SU-DHL-6 (cell line): ENCODE data around the gene CTNS.

ENCODE experiments used
- EZH2phosphoT487 ChIP-seq: fragments of 200-600 bp; sonication (generic), shearing (Covaris generic); conservative IDR thresholded peaks from 2 replicates; pipeline ENCODE4 v1.6.1; 2018; ENCODE audit warnings: mild to moderate bottlenecking, antibody characterized with exemption, low read length, moderate library complexity, mixed read lengths
- TF ChIP-seq, protein P1 (sequence below): fragments of 200-600 bp; sonication (generic); IDR thresholded peaks from one replicate; pipeline ENCODE4 v1.5.1; 2017; ENCODE audit warnings: antibody characterized with exemption, mild to moderate bottlenecking, low read length, moderate library complexity; ENCODE audit not compliant: insufficient read depth, poor library complexity, severe bottlenecking

DNA sequence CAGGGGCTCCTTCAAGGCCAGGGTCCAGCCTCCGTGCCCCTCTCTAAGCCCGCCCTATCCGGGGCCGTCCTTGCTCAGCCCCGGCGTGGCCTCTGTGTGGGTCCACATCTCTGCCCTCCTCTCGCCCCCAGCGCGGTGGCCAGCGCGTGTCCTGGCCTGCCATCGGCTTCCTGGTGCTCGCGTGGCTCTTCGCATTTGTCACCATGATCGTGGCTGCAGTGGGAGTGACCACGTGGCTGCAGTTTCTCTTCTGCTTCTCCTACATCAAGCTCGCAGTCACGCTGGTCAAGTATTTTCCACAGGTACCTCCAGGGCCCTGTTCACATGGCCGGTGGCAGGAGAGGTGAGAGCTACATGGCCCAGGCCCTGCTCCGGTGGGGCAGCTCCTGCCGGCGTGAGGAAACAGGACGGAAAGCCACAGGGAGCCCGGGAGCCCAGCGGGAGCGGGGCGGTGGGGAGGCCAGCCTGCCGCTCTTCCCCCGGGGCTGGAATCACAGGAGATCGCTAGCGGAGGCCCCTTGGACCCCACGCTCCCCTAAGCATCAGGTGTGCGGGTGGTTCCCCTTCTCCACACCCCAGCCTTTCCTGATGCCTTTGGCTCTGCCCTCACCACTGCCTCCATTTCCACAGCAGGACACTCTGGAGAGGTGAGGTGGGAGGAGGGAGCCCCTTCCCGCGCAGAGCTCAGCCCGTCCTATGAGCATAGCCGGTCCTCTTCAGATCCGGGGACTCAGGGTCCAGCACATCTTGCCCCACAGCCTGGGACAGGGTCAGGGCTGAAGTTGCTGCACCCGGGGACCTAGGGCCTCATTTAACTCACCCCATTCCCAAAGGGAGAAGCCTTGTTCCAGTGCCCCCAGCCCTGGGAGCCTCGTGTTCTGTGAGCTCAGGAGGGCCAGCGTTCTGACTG, 21.6 kb downstream of the CTNS start:
- TF ChIP-seq, protein P1, sequence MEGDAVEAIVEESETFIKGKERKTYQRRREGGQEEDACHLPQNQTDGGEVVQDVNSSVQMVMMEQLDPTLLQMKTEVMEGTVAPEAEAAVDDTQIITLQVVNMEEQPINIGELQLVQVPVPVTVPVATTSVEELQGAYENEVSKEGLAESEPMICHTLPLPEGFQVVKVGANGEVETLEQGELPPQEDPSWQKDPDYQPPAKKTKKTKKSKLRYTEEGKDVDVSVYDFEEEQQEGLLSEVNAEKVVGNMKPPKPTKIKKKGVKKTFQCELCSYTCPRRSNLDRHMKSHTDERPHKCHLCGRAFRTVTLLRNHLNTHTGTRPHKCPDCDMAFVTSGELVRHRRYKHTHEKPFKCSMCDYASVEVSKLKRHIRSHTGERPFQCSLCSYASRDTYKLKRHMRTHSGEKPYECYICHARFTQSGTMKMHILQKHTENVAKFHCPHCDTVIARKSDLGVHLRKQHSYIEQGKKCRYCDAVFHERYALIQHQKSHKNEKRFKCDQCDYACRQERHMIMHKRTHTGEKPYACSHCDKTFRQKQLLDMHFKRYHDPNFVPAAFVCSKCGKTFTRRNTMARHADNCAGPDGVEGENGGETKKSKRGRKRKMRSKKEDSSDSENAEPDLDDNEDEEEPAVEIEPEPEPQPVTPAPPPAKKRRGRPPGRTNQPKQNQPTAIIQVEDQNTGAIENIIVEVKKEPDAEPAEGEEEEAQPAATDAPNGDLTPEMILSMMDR, result no peak
- no peak for TF ChIP-seq EZH2phosphoT487
